HG03159 (cell line): Measurements from ENCODE around the gene RASSF5.
"Not testable (repeated sequence)": the region's sequence is repeated elsewhere in the genome, so short reads cannot be mapped to it uniquely, and the experiment has no call there.

ENCODE experiments used
- ATAC-seq: cut with Tn5 transposase; IDR thresholded peaks from one replicate; pipeline ENCODE4 v1.9.1; 2021; ENCODE audit warnings: mild to moderate bottlenecking, moderate library complexity; ENCODE audit not compliant: unreplicated experiment

The RASSF5 gene

GRCh38 chr1:206566999-206567398 lies 59.7 kb downstream of the RASSF5 start:
- ATAC-seq = no peak

- no peak for ATAC-seq
Observed at GRCh38 chr1:206568256-206568655, 60.9 kb downstream of the RASSF5 start.

GRCh38 chr1:206568779-206569352 lies 61.5 kb downstream of the RASSF5 start:
- no peak for ATAC-seq

GRCh38 chr1:206569556-206569955 lies 62.2 kb downstream of the RASSF5 start:
- ATAC-seq = no peak

- ATAC-seq = no peak
Observed at GRCh38 chr1:206570529-206570928, 63.2 kb downstream of the RASSF5 start.

GRCh38 chr1:206572835-206573234 lies 65.5 kb downstream of the RASSF5 start:
- no peak for ATAC-seq

- ATAC-seq = no peak
Observed at GRCh38 chr1:206573319-206573718, 66.0 kb downstream of the RASSF5 start.

- ATAC-seq = no peak
Observed at GRCh38 chr1:206573762-206574161, 66.4 kb downstream of the RASSF5 start.

- no peak for ATAC-seq
Observed at GRCh38 chr1:206575165-206575893, 68.0 kb downstream of the RASSF5 start.

- ATAC-seq = no peak
Observed at GRCh38 chr1:206575894-206576737, 68.8 kb downstream of the RASSF5 start.

GRCh38 chr1:206577626-206578025 lies 70.3 kb downstream of the RASSF5 start:
- ATAC-seq = no peak

- ATAC-seq = no peak
Observed at GRCh38 chr1:206578068-206578977, 71.0 kb downstream of the RASSF5 start.

- no peak for ATAC-seq
Observed at GRCh38 chr1:206578978-206579374, 71.6 kb downstream of the RASSF5 start.

- peak; percentile 84 for ATAC-seq
Observed at GRCh38 chr1:206579747-206580437, 72.6 kb downstream of the RASSF5 start.

GRCh38 chr1:206580438-206581113 lies 73.2 kb downstream of the RASSF5 start:
- ATAC-seq = no peak

- not testable (repeated sequence) for ATAC-seq
Observed at GRCh38 chr1:206581114-206581497, 73.8 kb downstream of the RASSF5 start.

- no peak for ATAC-seq
Observed at GRCh38 chr1:206581571-206581981, 74.2 kb downstream of the RASSF5 start.

GRCh38 chr1:206582537-206582936 lies 75.2 kb downstream of the RASSF5 start:
- no peak for ATAC-seq

GRCh38 chr1:206582971-206583706 lies 75.8 kb downstream of the RASSF5 start:
- ATAC-seq = no peak
